A673 (cell line): ENCODE results near the gene EXOC3L1.

Source experiments
- EZH2 ChIP-seq: fragments of 200-600 bp; sonication (generic); IDR thresholded peaks from 2 replicates; pipeline ENCODE4 v1.6.1; 2017; ENCODE audit warnings: borderline replicate concordance, low read depth, mild to moderate bottlenecking, mixed read lengths, antibody characterized with exemption, low read length; ENCODE audit not compliant: poor library complexity, severe bottlenecking
- TF ChIP-seq, protein P1 (sequence below): fragments of 300-800, 200-600 bp; sonication (generic); conservative IDR thresholded peaks from 2 replicates; pipeline ENCODE4 v1.5.1; 2017; ENCODE audit warnings: low read depth, mild to moderate bottlenecking, antibody characterized with exemption, low read length, moderate library complexity, mixed read lengths

DNA sequence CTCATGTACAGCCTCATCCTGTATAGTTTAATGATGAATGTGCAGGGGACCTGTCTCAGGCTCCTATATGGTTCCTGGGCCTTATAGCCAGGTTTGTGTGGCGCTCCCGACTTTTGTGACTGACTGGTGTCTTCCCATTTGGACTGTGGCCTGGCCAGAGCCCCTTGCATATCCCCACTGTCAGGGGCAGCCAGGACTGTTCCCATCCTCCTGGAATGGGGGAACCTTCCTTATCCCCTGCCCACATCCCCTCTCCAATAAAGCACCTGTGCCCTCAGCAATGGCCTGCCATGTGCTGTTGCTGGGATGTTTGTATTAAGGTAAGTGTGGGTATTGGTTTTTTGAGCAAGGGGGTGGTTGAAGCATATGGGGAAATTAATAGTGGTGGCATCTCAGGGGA, 41.7 kb downstream of the EXOC3L1 start:
- TF ChIP-seq, protein P1, sequence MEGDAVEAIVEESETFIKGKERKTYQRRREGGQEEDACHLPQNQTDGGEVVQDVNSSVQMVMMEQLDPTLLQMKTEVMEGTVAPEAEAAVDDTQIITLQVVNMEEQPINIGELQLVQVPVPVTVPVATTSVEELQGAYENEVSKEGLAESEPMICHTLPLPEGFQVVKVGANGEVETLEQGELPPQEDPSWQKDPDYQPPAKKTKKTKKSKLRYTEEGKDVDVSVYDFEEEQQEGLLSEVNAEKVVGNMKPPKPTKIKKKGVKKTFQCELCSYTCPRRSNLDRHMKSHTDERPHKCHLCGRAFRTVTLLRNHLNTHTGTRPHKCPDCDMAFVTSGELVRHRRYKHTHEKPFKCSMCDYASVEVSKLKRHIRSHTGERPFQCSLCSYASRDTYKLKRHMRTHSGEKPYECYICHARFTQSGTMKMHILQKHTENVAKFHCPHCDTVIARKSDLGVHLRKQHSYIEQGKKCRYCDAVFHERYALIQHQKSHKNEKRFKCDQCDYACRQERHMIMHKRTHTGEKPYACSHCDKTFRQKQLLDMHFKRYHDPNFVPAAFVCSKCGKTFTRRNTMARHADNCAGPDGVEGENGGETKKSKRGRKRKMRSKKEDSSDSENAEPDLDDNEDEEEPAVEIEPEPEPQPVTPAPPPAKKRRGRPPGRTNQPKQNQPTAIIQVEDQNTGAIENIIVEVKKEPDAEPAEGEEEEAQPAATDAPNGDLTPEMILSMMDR, result no peak
- TF ChIP-seq EZH2, result no peak
